ENCODE results near the gene SMPDL3A. TPM values are rescaled to one million over a fixed set of nuclear protein-coding genes. Genes with fewer than 3 reads are reported as not detected.

The SMPDL3A gene
- total RNA-seq, 2 experiments from 2014 or later = 0.22 to 0.52 TPM

DNA sequence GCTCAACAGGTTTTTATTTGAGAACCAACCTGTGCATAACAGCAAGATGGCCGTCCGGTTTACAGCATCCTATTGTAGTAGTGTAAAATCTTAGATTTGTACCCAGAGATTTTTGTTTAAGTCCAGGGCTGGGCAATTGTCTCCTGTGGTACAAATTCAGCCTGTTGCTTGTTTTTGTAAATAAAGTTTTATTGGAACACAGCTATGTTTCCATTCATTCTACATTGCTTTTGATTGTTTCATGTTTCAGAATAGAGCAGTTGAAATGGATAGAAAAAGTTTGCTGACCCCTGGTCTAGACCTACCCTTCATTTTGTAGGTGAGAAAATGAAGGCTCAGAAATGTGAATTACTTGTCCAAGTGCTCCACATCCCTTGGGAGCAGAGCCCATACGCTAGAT is 8.5 kb downstream of the SMPDL3A start:
- Histone ChIP-seq H3K4me3 (ENCODE audit: low read length) (no peak overlapping the region), H3K4me1 (ENCODE audit: insufficient read depth, low read length) (no peaks in the 10 kb centered on the region), H3K27me3 (ENCODE audit: control insufficient read depth in 1 of 2, insufficient read depth in 2 of 2, low read length in 2 of 2) (no peaks in the 10 kb centered on the region), H3K9me3 (ENCODE audit: control insufficient read depth in 1 of 2, insufficient read depth in 1 of 2, low read length in 2 of 2) (no peaks in the 10 kb centered on the region), H3K27ac (ENCODE audit: low read depth in 1 of 2, low read length in 2 of 2) (no peak overlapping the region), H3K36me3 (ENCODE audit: insufficient read depth, low read length) (no peaks in the 10 kb centered on the region)
- intact Hi-C loops (cut with DNase I, micrococcal nuclease) = no loop called here
- TF ChIP-seq, protein P1, sequence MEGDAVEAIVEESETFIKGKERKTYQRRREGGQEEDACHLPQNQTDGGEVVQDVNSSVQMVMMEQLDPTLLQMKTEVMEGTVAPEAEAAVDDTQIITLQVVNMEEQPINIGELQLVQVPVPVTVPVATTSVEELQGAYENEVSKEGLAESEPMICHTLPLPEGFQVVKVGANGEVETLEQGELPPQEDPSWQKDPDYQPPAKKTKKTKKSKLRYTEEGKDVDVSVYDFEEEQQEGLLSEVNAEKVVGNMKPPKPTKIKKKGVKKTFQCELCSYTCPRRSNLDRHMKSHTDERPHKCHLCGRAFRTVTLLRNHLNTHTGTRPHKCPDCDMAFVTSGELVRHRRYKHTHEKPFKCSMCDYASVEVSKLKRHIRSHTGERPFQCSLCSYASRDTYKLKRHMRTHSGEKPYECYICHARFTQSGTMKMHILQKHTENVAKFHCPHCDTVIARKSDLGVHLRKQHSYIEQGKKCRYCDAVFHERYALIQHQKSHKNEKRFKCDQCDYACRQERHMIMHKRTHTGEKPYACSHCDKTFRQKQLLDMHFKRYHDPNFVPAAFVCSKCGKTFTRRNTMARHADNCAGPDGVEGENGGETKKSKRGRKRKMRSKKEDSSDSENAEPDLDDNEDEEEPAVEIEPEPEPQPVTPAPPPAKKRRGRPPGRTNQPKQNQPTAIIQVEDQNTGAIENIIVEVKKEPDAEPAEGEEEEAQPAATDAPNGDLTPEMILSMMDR (IDR thresholded peaks at IDR 0.05) = no peak
- H3K9me3 Mint-ChIP-seq = no peaks in the 10 kb centered on the region
- ChIA-PET POLR2A (no interaction called here), CTCF (no interaction called here)
- no peak overlapping the region for H3K27ac Mint-ChIP-seq
- H3K27me3 Mint-ChIP-seq = peaks cover 12% of the 10 kb centered on the region
- H3K4me3 Mint-ChIP-seq = no peak overlapping the region
- no peaks in the 10 kb centered on the region for H3K36me3 Mint-ChIP-seq (ENCODE audit: low read depth)
- no peak for ATAC-seq (ENCODE audit: poor library complexity)
- no peak for DNase-seq
- no peaks in the 10 kb centered on the region for H3K4me1 Mint-ChIP-seq (ENCODE audit: low read depth)

DNA sequence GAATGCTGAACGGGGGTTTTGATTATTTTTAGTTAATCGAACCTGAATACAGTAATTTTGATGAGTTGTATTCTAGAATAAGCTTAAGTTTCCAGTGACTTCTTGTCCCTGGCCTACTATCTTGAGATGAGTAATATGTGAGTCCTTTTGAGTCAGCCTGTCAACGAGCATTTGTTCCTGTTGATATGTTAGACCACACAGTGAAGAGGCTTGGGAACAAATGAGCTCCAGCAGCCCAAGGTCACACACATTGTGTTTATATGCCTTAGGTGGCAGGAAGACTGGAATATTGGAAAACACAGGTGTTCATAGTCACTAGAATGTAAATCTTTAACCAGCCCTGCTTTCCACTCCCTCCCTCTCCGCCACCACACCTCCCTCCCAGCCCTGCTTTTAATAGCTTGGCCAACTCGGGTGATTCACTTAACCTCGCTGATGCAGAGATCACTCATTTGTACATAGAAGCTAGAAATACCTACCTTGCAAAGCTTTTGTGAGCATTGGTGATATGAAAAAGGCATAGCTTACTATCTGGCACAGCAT is 9.1 kb downstream of the SMPDL3A start:
- Mint-ChIP-seq H3K4me3 (no peak overlapping the region), H3K36me3 (ENCODE audit: low read depth) (no peaks in the 10 kb centered on the region), H3K4me1 (ENCODE audit: low read depth) (no peaks in the 10 kb centered on the region), H3K27me3 (peaks cover 6% of the 10 kb centered on the region), H3K9me3 (no peaks in the 10 kb centered on the region), H3K27ac (no peak overlapping the region)
- no peak for ATAC-seq (ENCODE audit: poor library complexity)
- POLR2A ChIA-PET = no interaction called here
- no peak overlapping the region for H3K4me3 ChIP-seq (ENCODE audit: low read length)
- DNase-seq = no peak
- no peaks in the 10 kb centered on the region for H3K27me3 ChIP-seq (ENCODE audit: control insufficient read depth in 1 of 2, insufficient read depth in 2 of 2, low read length in 2 of 2)
- CTCF ChIA-PET = no interaction called here
- no peaks in the 10 kb centered on the region for H3K4me1 ChIP-seq (ENCODE audit: insufficient read depth, low read length)
- intact Hi-C loops (cut with DNase I, micrococcal nuclease) = no loop called here
- no peak overlapping the region for H3K27ac ChIP-seq (ENCODE audit: low read depth in 1 of 2, low read length in 2 of 2)
- no peaks in the 10 kb centered on the region for H3K36me3 ChIP-seq (ENCODE audit: insufficient read depth, low read length)
- TF ChIP-seq, protein P1 (IDR thresholded peaks at IDR 0.05) = no peak
- no peaks in the 10 kb centered on the region for H3K9me3 ChIP-seq (ENCODE audit: control insufficient read depth in 1 of 2, insufficient read depth in 1 of 2, low read length in 2 of 2)

- TF ChIP-seq, protein P1 (IDR thresholded peaks at IDR 0.05) = no peak
- intact Hi-C loops (cut with DNase I, micrococcal nuclease) = no loop called here
- no peaks in the 10 kb centered on the region for H3K36me3 ChIP-seq (ENCODE audit: insufficient read depth, low read length)
These were observed 10.2 kb downstream of the SMPDL3A start for GRCh38 chr6:122799140-122799745.

More at GRCh38 chr6:122799140-122799745, 10.2 kb downstream of the SMPDL3A start:
- ChIA-PET POLR2A (no interaction called here), CTCF (no interaction called here)
- no peak overlapping the region for H3K27ac Mint-ChIP-seq
- H3K4me3 Mint-ChIP-seq = no peak overlapping the region
- H3K36me3 Mint-ChIP-seq (ENCODE audit: low read depth) = no peaks in the 10 kb centered on the region
- ATAC-seq (ENCODE audit: poor library complexity) = no peak
- Histone ChIP-seq H3K4me3 (ENCODE audit: low read length) (no peak overlapping the region), H3K27ac (ENCODE audit: low read depth in 1 of 2, low read length in 2 of 2) (no peak overlapping the region), H3K9me3 (ENCODE audit: control insufficient read depth in 1 of 2, insufficient read depth in 1 of 2, low read length in 2 of 2) (no peaks in the 10 kb centered on the region), H3K27me3 (ENCODE audit: control insufficient read depth in 1 of 2, insufficient read depth in 2 of 2, low read length in 2 of 2) (no peaks in the 10 kb centered on the region), H3K4me1 (ENCODE audit: insufficient read depth, low read length) (no peaks in the 10 kb centered on the region)
- no peaks in the 10 kb centered on the region for H3K27me3 Mint-ChIP-seq
- no peaks in the 10 kb centered on the region for H3K4me1 Mint-ChIP-seq (ENCODE audit: low read depth)
- no peak for DNase-seq
- H3K9me3 Mint-ChIP-seq = no peaks in the 10 kb centered on the region

Measured in CD4-positive, alpha-beta T cell (primary cell).